NB4 (cell line): ENCODE results near the gene PLCH2.

Experiments used
- CTCF ChIP-seq: IDR thresholded peaks from one replicate; pipeline ENCODE4 v1.5.1; 2012; ENCODE audit warnings: low read depth, low read length
- MYC ChIP-seq: IDR thresholded peaks from 2 replicates; pipeline ENCODE4 v1.6.1; 2011; ENCODE audit warnings: low read depth, low read length
- POLR2A ChIP-seq: IDR thresholded peaks from 2 replicates; pipeline ENCODE4 v1.6.1; 2011; ENCODE audit warnings: mild to moderate bottlenecking; ENCODE audit not compliant: insufficient read length; ENCODE audit errors: extremely low read depth

DNA sequence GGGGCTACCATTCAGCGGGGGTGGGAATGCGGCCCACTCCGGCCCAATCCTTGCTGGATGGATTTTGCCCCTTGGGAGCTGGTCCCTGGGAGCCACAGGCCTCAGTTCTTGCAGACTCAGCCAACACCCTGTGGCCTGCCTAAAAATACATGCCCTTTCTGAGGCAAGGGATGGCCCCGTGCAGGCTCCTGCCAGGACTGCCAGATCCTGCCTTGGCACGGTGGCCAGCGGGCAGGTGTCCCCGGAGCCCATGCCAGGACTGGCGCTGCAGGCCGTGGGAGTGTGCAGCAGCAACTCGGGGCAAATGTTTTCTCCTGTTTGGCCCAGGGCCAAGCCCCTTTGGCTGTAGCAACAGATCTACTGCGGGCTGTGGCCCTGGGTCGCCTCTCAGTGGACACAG lies 51.9 kb downstream of the PLCH2 start:
- TF ChIP-seq CTCF (no peak), POLR2A (no peak), MYC (no peak)
